ENCODE data around the gene BCAS3.
"Not testable (repeated sequence)": the region's sequence is repeated elsewhere in the genome, so short reads cannot be mapped to it uniquely, and the experiment has no call there.

BCAS3 gene

DNA sequence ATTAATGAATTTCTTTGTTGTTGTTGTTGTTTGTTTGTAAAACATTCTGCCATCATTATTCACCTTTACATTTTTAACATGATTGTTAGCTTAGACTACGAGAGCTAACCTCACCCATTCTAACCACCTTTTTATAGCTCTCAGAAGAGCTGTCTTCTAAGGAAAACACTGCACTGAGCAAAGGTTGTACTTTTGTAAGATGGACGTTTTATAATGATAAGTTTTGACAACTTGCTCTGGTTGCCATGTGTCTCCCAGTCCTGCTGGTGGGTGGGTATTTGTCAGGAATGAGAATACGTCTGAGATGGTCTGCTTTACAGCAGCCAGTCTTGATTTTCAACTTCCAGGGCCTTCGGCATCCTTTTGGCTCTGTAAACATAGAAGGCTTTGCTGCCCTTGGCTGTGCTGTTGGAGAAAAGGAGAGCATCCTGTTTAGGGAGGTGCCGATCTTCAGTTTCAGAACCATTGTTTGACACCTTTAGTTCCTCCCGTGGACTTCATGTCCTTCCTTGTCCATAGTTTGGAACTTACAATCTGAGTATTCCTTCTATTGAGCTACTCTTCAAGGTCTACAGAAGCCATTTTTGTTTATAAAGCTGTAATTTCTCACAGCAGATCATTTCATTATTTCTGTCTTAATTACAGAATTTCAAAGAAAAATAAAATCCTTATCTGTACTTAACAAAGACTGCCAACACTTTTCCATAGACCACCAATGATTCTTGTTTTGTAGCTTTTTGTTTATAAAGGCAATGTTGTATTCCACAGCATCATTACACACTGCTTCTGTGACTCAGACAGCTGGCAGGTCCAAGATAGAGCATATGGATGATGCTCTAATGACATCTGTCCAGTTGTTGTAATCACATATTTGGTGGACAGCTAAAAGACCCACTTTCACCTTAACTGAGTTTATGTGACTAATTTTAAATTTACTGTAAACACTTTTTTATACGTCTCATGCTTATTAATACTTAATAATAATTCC, 451.9 kb downstream of the BCAS3 start:
- DNase-seq (ENCODE audit: low spot score): no peak

DNA sequence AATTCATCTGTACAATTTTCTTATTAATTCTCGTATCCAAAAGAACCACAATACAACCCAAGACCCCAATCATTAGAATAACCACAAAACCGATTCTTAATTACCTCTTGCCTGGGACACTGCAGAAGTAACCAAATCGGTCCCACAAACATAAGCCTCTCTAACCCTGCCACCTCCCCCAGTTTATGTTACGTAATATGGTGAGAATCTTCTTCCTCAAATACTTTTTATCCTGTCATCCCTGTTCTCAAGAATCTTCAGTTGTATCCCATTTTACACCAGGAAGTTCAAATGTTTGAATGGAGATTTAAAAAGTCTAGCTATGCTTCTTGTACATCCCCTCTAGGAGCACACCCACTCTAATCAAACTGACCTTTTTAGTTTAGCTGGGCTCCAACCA, 452.7 kb downstream of the BCAS3 start:
- no peak for DNase-seq (ENCODE audit: low spot score)

GRCh38 chr17:61131585-61131984, 453.9 kb downstream of the BCAS3 start:
- no peak for DNase-seq (ENCODE audit: low spot score)

DNA sequence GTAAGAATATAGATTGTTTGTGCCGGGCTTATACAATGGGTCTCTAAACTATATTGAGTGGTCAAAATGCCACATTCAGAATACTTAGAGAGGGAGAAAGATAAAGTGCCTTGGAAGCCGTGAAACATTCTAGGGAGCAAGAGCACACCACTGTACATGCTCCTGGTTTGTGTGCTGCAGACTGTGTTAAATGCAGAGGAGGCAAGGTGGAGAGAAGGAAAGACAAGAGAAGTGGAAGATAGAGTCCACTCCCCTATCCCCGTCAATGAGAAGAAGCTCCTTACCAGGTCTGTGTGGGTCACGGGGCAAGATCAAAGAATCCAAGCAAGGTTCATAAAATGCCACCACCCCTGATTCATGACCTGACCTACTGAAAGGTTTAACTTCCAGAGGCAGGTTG, 454.9 kb downstream of the BCAS3 start:
- DNase-seq (ENCODE audit: low spot score): no peak

DNA sequence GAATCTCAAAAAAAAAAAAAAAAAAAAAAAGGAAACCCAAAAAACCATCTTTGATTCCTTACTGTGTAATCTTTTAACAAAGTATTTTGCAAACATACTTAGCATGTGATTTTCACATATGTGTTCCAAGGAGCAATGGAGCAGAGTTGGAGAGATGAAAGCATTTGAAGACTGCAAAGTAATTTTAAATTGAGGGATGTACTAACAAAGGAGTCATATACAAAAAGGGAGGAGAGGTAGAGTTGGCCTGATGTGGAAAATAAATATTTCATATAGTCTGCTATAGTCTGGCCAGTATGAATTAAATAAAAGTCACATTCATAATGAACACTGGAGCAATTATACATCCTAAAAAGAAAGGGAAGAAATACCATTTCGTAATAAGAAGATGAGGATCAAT, 456.2 kb downstream of the BCAS3 start:
- no peak for DNase-seq (ENCODE audit: low spot score)

GRCh38 chr17:61134551-61135235, 457.0 kb downstream of the BCAS3 start:
- DNase-seq (ENCODE audit: low spot score): no peak

- no peak for DNase-seq (ENCODE audit: low spot score)
Observed at GRCh38 chr17:61135782-61136181, 458.1 kb downstream of the BCAS3 start.

- DNase-seq (ENCODE audit: low spot score): no peak
Observed at GRCh38 chr17:61136296-61136695, 458.6 kb downstream of the BCAS3 start.

- peak; percentile 52 for DNase-seq (ENCODE audit: low spot score)
Observed at GRCh38 chr17:61139219-61139618, 461.6 kb downstream of the BCAS3 start.

DNA sequence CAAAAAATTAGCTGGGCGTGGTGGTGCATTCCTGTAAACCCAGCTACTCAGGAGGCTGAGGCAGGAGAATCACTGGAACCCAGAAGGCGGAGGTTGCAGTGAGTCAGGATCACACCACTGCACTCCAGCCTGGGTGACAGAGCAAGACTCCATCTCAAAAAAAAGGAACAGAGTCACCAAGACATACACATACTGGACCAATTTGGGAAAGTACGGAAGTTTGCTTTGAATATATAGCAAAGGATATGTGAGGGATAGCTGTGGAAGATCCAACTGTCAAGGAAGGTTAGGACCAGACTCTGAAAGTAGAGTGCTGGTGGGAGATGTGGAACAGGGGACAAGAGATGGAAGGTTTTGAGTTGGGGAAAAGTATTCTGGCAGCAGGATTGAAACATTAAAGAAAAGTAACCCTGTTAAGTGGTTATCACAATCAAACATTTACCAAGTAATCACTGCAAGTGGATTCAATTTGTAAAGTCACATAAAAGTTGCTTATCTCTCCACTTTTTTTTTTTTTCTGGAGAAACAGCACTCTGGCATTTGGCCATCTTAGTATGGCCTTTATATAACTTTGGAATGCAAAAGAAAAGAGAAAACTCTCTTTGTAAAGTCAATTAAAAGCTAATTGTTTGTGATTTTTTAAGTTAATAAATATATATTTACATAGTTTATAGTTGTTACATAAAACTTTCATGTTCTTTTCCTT, 462.6 kb downstream of the BCAS3 start:
- DNase-seq (ENCODE audit: low spot score): no peak

GRCh38 chr17:61143026-61143425, 465.4 kb downstream of the BCAS3 start:
- no peak for DNase-seq (ENCODE audit: low spot score)

DNA sequence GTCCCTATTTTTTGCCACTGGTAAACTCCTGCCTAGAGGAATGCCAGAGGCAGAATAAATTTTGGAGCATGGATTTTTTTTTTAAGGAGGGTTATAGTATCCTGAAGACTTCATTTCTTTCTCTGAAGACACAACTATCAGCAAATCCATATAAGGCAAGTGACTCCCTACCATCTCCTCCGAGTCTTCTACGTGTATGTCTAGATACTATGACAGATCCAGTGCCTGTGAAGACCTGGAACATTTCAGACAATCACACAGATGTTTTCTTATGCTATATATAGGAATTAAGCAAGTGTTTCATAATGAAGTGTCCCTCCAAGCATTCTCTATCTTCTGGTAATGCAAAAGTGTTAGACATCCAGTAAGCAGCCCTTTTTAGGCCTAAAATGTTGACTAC, 466.5 kb downstream of the BCAS3 start:
- no peak for DNase-seq (ENCODE audit: low spot score)

- no peak for DNase-seq (ENCODE audit: low spot score)
Observed at GRCh38 chr17:61144617-61145564, 467.2 kb downstream of the BCAS3 start.

- DNase-seq (ENCODE audit: low spot score): not testable (repeated sequence)
Observed at GRCh38 chr17:61146833-61147232, 469.2 kb downstream of the BCAS3 start.

GRCh38 chr17:61149106-61149825, 471.6 kb downstream of the BCAS3 start:
- DNase-seq (ENCODE audit: low spot score): no peak

DNA sequence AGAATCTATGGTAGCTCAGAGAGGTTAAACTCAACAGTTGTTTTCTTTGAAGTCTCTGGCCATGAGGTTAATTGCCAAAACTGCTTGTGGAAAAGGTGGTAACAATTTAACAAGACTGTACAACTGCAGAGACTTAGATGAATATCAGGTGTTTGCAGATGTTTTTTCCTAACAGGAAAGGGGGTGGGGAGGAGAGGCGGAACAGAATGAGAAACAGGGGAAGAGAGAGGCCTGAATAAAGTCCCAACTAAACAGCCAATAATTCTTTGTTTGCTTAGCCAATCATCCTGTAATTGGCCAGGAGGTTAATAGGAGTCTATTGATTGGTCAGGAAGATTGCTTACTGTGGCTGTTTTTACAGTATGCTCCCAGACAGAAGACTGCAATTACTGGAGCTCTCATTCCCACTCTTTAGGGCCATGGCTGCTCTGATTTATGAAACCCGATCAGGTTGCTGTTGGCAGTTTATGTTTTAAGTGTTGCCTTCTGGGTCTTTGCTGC, 472.3 kb downstream of the BCAS3 start:
- DNase-seq (ENCODE audit: low spot score): no peak

- no peak for DNase-seq (ENCODE audit: low spot score)
Observed at GRCh38 chr17:61150686-61151299, 473.1 kb downstream of the BCAS3 start.

GRCh38 chr17:61152898-61153297, 475.2 kb downstream of the BCAS3 start:
- no peak for DNase-seq (ENCODE audit: low spot score)

- DNase-seq (ENCODE audit: low spot score): no peak
Observed at GRCh38 chr17:61155590-61156237, 478.1 kb downstream of the BCAS3 start.

Data from CD4-positive, alpha-beta T cell treated with Interleukin-15 for 4 hours (primary cell).